GM18526 (cell line): ENCODE data around the gene GTF3C1.

Experiments
- POLR2A ChIP-seq: IDR thresholded peaks from 3 replicates; pipeline ENCODE4 v1.6.1; 2011; ENCODE audit not compliant: insufficient read length; ENCODE audit errors: extremely low read depth

The GTF3C1 gene

DNA sequence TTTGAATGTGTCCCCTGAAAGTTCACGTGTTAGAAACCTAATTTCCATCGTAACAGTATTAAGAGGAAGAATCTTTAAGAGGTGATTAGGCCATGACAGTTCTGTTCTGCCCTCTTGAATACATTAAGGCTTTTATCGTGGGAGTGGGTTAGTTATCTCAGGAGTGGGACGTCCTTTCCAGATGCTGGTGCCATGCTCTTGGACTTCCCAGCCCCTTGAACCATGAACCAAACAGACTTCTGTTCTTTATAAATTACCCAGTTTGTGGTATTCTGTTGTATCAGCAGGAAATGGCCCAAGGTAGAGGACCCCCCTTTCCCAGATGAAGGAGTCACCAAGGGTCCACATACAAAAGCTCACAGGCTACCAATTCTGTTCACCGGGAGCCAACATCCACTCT is 10.1 kb downstream of the GTF3C1 start:
- TF ChIP-seq POLR2A = no peak

DNA sequence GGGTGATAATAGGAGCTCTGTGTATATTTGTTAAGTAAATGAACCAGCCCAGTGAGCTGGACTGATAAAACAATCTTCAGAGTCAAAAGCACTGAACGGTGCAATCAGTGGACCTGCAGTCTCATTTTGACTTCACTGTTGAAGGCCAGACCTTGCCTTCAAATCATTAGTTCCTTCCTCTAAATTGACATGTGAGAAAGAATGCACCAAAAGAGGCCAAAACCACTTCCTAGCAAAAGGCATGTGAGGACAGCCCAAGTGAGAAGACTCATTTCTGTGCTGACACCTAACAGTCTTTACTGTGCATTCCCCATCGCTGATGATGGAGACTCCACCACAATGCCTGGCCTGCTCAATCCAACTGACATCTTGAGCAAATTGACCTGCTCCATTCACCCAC is 10.6 kb downstream of the GTF3C1 start:
- TF ChIP-seq POLR2A = no peak

- TF ChIP-seq POLR2A = no peak
Observed at GRCh38 chr16:27538528-27538927, 11.2 kb downstream of the GTF3C1 start.

GRCh38 chr16:27534256-27534655 is 15.5 kb downstream of the GTF3C1 start:
- TF ChIP-seq POLR2A = no peak

DNA sequence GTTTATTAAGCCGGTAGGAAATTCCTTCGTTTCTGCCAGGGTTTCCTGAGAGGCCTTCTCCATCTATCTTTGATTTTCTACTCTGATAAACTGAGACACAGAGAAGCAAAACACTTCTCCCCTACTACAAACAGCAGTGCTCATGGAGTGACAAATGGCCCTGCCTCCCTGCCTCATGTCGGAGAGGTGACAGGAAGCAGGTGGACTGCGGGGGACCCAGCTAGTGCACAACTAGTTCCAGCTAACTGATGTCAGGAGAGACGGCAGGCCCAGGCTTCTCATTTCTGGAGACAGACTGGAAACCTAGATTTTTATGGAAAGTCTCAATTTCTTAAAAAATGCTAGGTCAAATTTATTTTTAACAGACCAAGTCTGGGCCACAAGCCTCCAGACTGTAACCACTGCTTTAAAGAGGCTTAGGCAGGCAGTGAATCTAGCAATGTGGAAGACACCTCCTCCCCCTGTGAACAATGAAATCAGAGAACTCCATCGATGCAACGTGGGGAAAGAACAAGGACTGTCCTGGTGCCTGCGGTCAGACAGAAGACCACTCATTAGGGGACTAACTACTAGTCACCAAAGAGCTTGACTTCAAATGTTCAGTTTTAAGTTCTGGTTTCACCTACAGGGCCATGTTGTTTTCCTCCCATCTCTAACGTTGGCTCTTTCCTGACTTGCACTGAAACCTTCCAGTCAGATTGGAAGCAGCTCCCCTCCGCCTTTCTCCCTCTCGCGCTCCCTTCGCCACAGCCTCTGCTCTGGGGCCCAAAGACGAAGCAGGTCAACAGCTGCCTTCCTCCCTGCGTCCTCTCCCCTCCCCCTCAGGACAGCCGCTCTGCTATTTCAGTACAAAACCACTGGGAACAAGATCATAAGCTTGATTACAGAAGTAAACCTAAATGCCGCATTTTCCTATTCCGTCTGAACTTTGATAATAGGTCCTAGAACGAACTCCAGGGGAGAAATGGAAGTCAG is 17.6 kb downstream of the GTF3C1 start:
- TF ChIP-seq POLR2A = no peak

GRCh38 chr16:27531186-27531585 is 18.5 kb downstream of the GTF3C1 start:
- no peak for TF ChIP-seq POLR2A

DNA sequence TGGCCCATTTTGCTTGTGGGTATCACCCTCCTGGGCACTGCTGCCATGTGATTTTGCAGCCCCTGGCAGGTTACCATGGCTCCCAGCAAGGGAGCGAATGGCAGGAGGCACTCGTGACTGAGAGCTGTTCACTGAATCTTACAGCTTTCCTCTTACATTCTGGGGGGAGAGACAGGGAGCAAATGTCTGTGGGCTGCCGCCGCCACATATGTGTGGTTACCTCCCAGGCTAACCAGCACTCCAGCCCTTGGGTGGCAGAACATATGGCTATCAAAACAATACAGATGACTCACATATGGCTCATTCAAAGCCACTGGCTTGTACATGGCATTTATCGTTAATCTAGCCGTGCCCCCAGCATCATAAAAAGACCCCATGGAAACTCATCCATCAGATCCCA is 19.8 kb downstream of the GTF3C1 start:
- no peak for TF ChIP-seq POLR2A

DNA sequence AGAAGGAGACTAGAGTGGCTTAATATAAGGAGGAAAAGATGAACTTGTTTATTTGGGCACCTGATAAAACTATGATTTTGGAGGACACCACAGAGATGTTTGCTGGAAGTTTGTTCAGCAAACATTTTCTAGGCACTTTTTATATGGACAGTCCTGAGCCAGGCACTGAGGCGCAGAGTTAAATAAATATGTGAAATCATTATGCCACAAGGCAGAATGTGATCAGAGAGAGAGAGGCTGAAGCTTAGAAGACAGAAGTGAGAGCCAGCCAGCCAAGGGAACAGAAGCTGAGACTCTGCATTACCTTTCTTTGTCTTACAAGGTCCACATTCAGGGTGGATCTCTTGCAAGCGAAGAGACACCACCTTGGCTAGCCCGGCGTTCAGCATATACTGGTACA is 21.4 kb downstream of the GTF3C1 start:
- no peak for TF ChIP-seq POLR2A

GRCh38 chr16:27526180-27526579 is 23.5 kb downstream of the GTF3C1 start:
- no peak for TF ChIP-seq POLR2A

- TF ChIP-seq POLR2A = no peak
Observed at GRCh38 chr16:27522173-27522707, 27.5 kb downstream of the GTF3C1 start.

DNA sequence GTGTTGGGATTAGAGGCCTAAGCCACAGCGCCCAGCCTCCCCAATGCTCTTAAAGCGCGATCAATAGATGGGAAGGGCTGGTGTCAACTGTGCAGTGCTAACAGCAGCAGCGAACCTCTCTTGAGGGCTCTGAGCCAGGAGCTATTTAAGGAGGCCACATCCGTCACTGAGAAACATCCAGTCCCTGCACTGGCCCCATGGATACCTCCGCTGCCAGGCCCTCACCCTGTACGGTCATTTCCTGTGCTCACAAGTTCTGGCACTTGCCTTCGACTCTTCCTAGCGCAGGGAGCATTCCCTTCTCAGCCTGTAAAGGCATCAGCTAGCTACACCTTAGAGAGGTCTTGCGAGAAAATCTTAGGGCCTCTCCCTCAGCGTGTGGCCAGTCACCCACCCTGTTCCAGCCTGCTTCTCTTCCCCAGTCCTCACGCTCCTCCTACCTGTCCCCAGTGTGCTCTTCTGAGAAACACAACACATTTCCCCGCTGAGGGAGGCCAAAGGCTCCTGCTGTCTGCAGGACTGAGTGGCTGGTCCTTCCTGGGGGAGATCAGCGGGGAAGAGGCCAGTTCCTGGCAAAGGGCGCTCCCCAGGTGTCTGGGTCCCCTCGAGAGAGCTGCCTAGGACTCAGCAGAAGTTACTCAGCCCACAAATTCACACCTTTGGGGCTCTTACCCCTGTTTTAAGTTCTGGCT is 28.6 kb downstream of the GTF3C1 start:
- no peak for TF ChIP-seq POLR2A

DNA sequence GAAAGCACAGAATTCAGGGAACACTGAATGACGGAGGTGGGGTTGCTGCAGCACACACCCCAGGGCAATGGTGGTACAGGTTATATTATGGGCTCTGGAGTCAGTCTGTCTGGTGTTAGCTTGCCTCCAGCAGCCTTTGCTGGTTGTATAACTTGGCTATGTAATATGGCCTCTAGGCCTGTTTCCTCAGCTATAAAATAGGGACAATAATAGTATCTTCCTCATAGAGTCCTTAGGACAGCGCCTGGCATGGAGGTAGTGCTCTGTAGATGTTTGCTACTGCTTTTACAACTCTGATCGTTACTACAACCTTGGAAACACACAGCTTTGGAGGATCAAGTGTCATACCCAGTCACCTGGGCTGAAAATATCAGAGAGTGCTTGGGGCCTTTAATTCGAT is 31.5 kb downstream of the GTF3C1 start:
- no peak for TF ChIP-seq POLR2A

DNA sequence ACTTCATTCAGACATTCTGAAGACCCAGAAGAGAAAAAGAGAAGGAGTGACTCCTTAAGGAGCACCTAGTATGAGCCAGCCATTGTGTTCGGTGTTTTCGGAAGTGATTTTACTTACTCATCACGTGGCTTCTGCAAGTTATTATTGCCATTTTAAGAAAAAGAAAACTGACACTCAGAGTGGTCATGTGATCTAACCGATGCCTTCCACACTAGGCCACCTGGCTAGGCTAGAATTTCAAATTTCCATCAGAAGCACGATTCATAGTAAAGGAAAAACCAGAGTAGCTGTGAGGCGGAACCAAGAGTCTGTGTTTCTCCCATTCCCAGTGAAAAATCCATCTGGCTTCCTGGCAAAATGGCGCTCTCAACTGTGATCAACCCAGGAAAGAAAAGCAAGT is 32.0 kb downstream of the GTF3C1 start:
- no peak for TF ChIP-seq POLR2A

DNA sequence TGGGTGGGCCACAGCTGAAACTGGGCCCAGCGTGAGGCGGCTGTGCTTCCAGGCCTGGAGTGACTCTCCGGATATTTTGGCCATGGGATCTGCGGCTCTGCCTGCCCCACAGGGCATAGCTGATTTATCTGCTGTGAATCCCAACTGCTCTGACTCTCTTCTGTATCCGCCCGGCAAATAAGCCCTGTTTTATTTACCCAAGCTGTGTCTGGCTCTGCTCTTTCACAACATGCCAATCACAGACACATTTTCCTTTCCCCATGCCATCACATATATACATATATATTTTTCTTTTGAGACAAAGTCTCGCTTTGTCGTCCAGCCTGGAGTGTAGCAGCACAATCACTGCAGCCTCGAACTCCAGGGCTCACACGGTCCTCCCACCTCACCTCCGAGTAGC is 33.3 kb downstream of the GTF3C1 start:
- no peak for TF ChIP-seq POLR2A

DNA sequence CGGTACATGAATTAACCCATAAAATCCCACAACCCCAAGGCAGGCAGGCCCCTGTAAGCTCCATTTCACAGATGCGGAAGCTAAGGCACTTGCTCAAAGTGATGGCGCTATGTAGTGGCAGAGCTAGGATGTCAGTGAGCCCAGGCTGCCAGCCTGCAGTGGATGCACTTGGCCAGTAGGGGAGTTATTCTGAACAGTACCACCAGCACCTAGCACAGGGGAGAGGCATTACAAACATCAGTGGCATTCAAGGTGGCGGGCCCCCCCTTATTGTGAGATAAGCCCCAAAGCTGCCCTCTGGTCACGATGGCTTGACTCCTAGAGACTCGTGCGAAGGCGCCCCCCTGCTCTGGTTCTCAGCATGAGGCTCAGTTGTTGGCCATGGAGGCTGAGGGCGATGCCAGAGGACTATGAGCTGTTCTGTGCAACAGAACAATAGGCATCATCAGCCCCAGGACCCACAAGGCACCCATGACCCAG is 33.8 kb downstream of the GTF3C1 start:
- TF ChIP-seq POLR2A = no peak

- TF ChIP-seq POLR2A = no peak
Observed at GRCh38 chr16:27514806-27515205, 34.9 kb downstream of the GTF3C1 start.
